SK-N-SH treated with all-trans-retinoic acid at 6 μM for 48 hours (cell line): ENCODE measurements around the gene PLEKHO1.

ENCODE experiments used
- ATAC-seq: fragments of 200-7000 bp; cut with Tn5 transposase; 3 replicates; pipeline ENCODE4 v1.9.1; 2020; ENCODE audit warnings: mild to moderate bottlenecking, moderate library complexity
- ARNTL ChIP-seq: fragments of 450-650 bp; formaldehyde crosslinking; IDR thresholded peaks from 2 replicates; pipeline ENCODE4 v1.5.0; 2020; ENCODE audit warnings: low read depth, mild to moderate bottlenecking, moderate library complexity, borderline replicate concordance
- BACH2 ChIP-seq: fragments of 250-450 bp; sonication (Bioruptor Pico); IDR thresholded peaks from 2 replicates; pipeline ENCODE4 v1.9.0; 2021; ENCODE audit warnings: mild to moderate bottlenecking, borderline replicate concordance
- CREB5 ChIP-seq: fragments of 250-450 bp; sonication (Bioruptor Pico); IDR thresholded peaks from 2 replicates; pipeline ENCODE4 v1.5.1; 2020; ENCODE audit warnings: low read depth, mild to moderate bottlenecking, moderate library complexity
- CSDC2 ChIP-seq: fragments of 250-450 bp; sonication (Bioruptor Pico); IDR thresholded peaks from 2 replicates; pipeline ENCODE4 v1.5.0; 2020; ENCODE audit warnings: mild to moderate bottlenecking, moderate library complexity
- ESRRG ChIP-seq: fragments of 250-450 bp; sonication (Bioruptor Pico); IDR thresholded peaks from 2 replicates; pipeline ENCODE4 v1.6.1; 2021; ENCODE audit warnings: mild to moderate bottlenecking
- GLIS3 ChIP-seq: fragments of 250-450 bp; sonication (Bioruptor Pico); IDR thresholded peaks from 2 replicates; pipeline ENCODE4 v1.5.0; 2020; ENCODE audit warnings: mild to moderate bottlenecking, moderate library complexity
- ISL1 ChIP-seq: fragments of 250-450 bp; sonication (Bioruptor Pico); IDR thresholded peaks from 2 replicates; pipeline ENCODE4 v2.1.2; 2022; ENCODE audit warnings: mild to moderate bottlenecking, moderate library complexity
- OSR1 ChIP-seq: fragments of 250-450 bp; sonication (Bioruptor Pico); IDR thresholded peaks from 2 replicates; pipeline ENCODE4 v1.8.0; 2022; ENCODE audit warnings: moderate library complexity, mild to moderate bottlenecking, inconsistent platforms
- PPARA ChIP-seq: fragments of 250-450 bp; sonication (Bioruptor Pico); IDR thresholded peaks from 2 replicates; pipeline ENCODE4 v1.5.0; 2020; ENCODE audit warnings: mild to moderate bottlenecking, borderline replicate concordance
- RARB ChIP-seq: fragments of 250-450 bp; sonication (Bioruptor Pico); IDR thresholded peaks from 2 replicates; pipeline ENCODE4 v1.8.0; 2021; ENCODE audit warnings: mild to moderate bottlenecking, moderate library complexity
- SNAI2 ChIP-seq: fragments of 250-450 bp; sonication (Bioruptor Pico); IDR thresholded peaks from 2 replicates; pipeline ENCODE4 v1.5.0; 2020; ENCODE audit warnings: mild to moderate bottlenecking, moderate library complexity
- TCF4 ChIP-seq: fragments of 250-450 bp; sonication (Bioruptor Pico); IDR thresholded peaks from 2 replicates; pipeline ENCODE4 v1.8.0; 2021; ENCODE audit warnings: mild to moderate bottlenecking, moderate library complexity, borderline replicate concordance
- TOX ChIP-seq: fragments of 250-450 bp; sonication (Bioruptor Pico); IDR thresholded peaks from 2 replicates; pipeline ENCODE4 v1.8.0; 2021; ENCODE audit warnings: mild to moderate bottlenecking, moderate library complexity, borderline replicate concordance
- TSHZ2 ChIP-seq: fragments of 250-450 bp; sonication (Bioruptor Pico); IDR thresholded peaks from 2 replicates; pipeline ENCODE4 v1.5.0; 2020; ENCODE audit warnings: mild to moderate bottlenecking, moderate library complexity
- ZC3H10 ChIP-seq: fragments of 250-450 bp; sonication (Bioruptor Pico); IDR thresholded peaks from 2 replicates; pipeline ENCODE4 v1.5.1; 2021; ENCODE audit warnings: mild to moderate bottlenecking, moderate library complexity
- ZFP3 ChIP-seq: fragments of 250-450 bp; sonication (Bioruptor Pico); IDR thresholded peaks from 2 replicates; pipeline ENCODE4 v1.5.0; 2020; ENCODE audit warnings: mild to moderate bottlenecking, moderate library complexity
- ZFP30 ChIP-seq: fragments of 450-650 bp; formaldehyde crosslinking; IDR thresholded peaks from 2 replicates; pipeline ENCODE4 v1.5.0; 2022; ENCODE audit warnings: mild to moderate bottlenecking, moderate library complexity
- ZNF565 ChIP-seq: fragments of 450-650 bp; formaldehyde crosslinking; conservative IDR thresholded peaks from 2 replicates; pipeline ENCODE4 v1.5.0; 2020; ENCODE audit warnings: low read depth, mild to moderate bottlenecking, moderate library complexity
- ZNF70 ChIP-seq: fragments of 450-650 bp; formaldehyde crosslinking; IDR thresholded peaks from 2 replicates; pipeline ENCODE4 v1.5.0; 2020; ENCODE audit warnings: mild to moderate bottlenecking, moderate library complexity
- TF ChIP-seq, protein P1 (sequence below): fragments of 250-450 bp; sonication (Bioruptor Pico); IDR thresholded peaks from 2 replicates; pipeline ENCODE4 v1.8.0; 2020; ENCODE audit warnings: mild to moderate bottlenecking, moderate library complexity, borderline replicate concordance
- TF ChIP-seq, protein P2 (sequence below): fragments of 250-450 bp; sonication (Bioruptor Pico); IDR thresholded peaks from 2 replicates; pipeline ENCODE4 v1.5.1; 2021; ENCODE audit warnings: mild to moderate bottlenecking, moderate library complexity
- TF ChIP-seq, protein P3 (sequence below): fragments of 250-450 bp; sonication (Bioruptor Pico); IDR thresholded peaks from 2 replicates; pipeline ENCODE4 v1.8.0; 2021; ENCODE audit warnings: low read depth, mild to moderate bottlenecking, moderate library complexity, borderline replicate concordance

PLEKHO1 gene

DNA sequence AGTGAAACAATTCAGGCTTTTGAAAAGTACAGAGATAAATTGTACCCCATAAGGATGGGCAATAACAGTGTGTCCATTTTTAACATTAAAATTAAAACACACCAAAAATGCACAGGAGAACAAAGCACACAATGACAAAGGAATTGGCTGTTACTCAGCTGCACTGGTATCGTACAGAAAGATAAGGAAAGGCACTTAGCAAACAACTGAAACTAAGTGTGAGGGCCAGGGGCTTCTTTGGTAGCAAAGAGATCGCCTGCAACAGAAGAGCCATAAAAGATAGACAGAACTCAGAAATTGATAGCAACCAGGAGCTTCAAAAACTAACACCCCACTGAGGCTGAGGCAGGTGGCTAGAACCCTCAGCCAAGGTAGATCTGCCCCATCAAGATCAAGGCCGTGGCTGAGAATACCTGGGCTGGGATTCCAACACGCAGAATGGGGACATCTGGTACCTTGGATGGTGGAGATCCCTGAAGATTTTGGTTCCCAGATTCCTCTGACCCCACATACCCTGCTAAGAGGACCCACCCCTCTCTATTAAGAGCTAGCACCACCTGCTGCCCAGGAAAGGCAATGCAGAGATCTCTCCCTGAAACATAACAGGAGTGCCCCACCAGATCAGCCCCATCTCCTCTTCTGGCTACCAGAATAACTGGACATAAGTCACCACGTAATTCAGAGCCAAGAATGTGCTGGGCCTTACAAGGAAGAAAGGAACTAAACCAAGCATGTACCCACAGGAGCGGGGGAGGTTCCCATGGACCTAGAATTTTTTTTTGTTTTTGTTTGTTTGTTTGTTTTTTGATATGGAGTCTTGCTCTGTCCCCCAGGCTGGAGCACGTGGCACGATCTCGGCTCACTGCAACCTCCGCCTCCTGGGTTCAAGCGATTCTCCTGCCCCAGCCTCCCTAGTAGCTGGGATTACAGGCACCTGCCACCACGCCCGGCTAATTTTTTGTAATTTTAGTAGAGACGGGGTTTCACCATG is 16.2 kb downstream of the PLEKHO1 start:
- no peak for ATAC-seq
- TF ChIP-seq ARNTL (CRISPR knock-in tag) (no peak), ZFP30 (CRISPR knock-in tag) (no peak), ISL1 (CRISPR knock-in tag) (no peak), OSR1 (CRISPR knock-in tag) (no peak), TSHZ2 (CRISPR knock-in tag) (no peak), ZNF565 (CRISPR knock-in tag) (no peak), PPARA (CRISPR knock-in tag) (no peak), RARB (no peak), CSDC2 (no peak), BACH2 (no peak), GLIS3 (CRISPR knock-in tag) (no peak)
- TF ChIP-seq, protein P1, sequence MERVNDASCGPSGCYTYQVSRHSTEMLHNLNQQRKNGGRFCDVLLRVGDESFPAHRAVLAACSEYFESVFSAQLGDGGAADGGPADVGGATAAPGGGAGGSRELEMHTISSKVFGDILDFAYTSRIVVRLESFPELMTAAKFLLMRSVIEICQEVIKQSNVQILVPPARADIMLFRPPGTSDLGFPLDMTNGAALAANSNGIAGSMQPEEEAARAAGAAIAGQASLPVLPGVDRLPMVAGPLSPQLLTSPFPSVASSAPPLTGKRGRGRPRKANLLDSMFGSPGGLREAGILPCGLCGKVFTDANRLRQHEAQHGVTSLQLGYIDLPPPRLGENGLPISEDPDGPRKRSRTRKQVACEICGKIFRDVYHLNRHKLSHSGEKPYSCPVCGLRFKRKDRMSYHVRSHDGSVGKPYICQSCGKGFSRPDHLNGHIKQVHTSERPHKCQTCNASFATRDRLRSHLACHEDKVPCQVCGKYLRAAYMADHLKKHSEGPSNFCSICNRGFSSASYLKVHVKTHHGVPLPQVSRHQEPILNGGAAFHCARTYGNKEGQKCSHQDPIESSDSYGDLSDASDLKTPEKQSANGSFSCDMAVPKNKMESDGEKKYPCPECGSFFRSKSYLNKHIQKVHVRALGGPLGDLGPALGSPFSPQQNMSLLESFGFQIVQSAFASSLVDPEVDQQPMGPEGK (CRISPR knock-in tag) = no peak
- TF ChIP-seq, protein P2, sequence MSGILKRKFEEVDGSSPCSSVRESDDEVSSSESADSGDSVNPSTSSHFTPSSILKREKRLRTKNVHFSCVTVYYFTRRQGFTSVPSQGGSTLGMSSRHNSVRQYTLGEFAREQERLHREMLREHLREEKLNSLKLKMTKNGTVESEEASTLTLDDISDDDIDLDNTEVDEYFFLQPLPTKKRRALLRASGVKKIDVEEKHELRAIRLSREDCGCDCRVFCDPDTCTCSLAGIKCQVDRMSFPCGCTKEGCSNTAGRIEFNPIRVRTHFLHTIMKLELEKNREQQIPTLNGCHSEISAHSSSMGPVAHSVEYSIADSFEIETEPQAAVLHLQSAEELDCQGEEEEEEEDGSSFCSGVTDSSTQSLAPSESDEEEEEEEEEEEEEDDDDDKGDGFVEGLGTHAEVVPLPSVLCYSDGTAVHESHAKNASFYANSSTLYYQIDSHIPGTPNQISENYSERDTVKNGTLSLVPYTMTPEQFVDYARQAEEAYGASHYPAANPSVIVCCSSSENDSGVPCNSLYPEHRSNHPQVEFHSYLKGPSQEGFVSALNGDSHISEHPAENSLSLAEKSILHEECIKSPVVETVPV (CRISPR knock-in tag) = no peak

DNA sequence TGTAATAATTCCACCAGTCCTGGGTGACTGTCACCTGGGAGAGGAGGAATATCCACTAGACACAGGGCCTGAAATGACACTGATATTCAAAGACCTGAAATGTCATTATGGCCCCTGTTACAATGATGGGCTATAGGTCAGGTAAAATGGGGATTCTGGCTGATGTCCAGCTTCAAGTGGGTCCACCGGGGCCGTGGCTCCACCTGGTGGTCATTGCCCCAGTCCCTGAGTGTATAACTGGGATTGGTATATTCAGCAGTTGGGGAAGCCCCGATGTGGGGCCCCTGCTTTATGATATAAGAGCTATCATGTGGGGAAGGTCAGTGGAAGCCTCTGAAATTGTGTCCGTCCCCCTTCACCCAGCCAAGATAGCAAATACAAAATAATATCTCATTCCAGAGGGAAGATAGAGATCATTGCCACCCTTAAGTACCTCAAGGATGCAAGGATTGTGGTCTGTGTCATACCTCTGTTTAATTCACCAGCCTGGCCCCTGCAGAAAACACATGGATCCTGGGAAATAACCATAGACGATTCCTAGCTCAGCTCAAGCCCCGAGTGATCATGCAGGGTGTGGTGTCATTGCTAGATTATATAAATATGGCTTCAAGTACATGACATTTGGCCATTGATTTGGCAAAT is 19.4 kb downstream of the PLEKHO1 start:
- peak; percentile 84 for ATAC-seq
- TF ChIP-seq, protein P1 (CRISPR knock-in tag) = no peak
- TF ChIP-seq SNAI2 (CRISPR knock-in tag) (no peak), PPARA (CRISPR knock-in tag) (no peak), TCF4 (CRISPR knock-in tag) (no peak), BACH2 (no peak), ESRRG (no peak), ARNTL (CRISPR knock-in tag) (no peak), ZFP30 (CRISPR knock-in tag) (no peak), CREB5 (no peak), GLIS3 (CRISPR knock-in tag) (no peak), ZFP3 (CRISPR knock-in tag) (no peak), TOX (CRISPR knock-in tag) (no peak), ZC3H10 (CRISPR knock-in tag) (no peak), RARB (no peak), ZNF565 (CRISPR knock-in tag) (no peak), ZNF70 (no peak)
- TF ChIP-seq, protein P3, sequence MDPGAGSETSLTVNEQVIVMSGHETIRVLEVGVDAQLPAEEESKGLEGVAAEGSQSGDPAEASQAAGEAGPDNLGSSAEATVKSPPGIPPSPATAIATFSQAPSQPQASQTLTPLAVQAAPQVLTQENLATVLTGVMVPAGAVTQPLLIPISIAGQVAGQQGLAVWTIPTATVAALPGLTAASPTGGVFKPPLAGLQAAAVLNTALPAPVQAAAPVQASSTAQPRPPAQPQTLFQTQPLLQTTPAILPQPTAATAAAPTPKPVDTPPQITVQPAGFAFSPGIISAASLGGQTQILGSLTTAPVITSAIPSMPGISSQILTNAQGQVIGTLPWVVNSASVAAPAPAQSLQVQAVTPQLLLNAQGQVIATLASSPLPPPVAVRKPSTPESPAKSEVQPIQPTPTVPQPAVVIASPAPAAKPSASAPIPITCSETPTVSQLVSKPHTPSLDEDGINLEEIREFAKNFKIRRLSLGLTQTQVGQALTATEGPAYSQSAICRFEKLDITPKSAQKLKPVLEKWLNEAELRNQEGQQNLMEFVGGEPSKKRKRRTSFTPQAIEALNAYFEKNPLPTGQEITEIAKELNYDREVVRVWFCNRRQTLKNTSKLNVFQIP (CRISPR knock-in tag) = no peak
- TF ChIP-seq, protein P2 (CRISPR knock-in tag) = no peak
